ENCODE results near the gene RABGAP1L. TPM values are rescaled to one million over a fixed set of nuclear protein-coding genes. Genes with fewer than 3 reads are reported as not detected.
"Not testable (repeated sequence)": the region's sequence is repeated elsewhere in the genome, so short reads cannot be mapped to it uniquely, and the experiment has no call there.

Gene RABGAP1L
- total RNA-seq, 1 donor from 2014 or later, result 46.0 TPM

DNA sequence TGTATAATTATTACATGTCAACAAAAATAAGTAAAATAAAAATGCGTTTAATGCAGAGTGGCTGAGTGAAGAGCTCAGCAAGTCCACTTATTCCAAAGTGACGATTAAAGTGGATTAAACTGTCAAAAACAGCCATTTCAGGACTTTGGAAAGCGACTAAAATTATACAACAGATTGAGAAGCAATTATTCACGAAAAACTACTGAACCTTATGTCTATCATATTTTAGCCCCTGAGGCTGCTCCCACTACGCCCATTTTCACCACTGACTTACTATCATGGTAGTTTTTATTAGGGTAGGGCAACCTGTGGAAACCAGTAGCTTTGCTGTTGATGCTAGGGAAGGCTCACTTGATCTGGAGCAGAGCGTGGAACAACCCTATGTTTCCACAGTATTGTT is 174.1 kb downstream of the RABGAP1L start:
- Mint-ChIP-seq H3K36me3 (no peaks in the 10 kb centered on the region), H3K4me1 (no peaks in the 10 kb centered on the region), H3K4me3 (no peak overlapping the region), H3K27me3 (ENCODE audit: insufficient read depth, low read depth) (no peaks in the 10 kb centered on the region), H3K27ac (no peak overlapping the region), H3K9me3 (peaks cover 2% of the 10 kb centered on the region)
- no peaks in the 10 kb centered on the region for H3K27me3 ChIP-seq
- no peak for DNase-seq (ENCODE audit: low spot score)
- no peak overlapping the region for H3K4me3 ChIP-seq
- no peaks in the 10 kb centered on the region for H3F3A ChIP-seq (ENCODE audit: low read depth)
- H3K36me3 ChIP-seq, result no peaks in the 10 kb centered on the region
- TF ChIP-seq EZH2 (IDR thresholded peaks at IDR 0.05) (no peak), CTCF (IDR thresholded peaks at IDR 0.05) (no peak), EZH2phosphoT487 (IDR thresholded peaks at IDR 0.05) (no peak)
- H2AFZ ChIP-seq (replicated peaks), result no peak overlapping the region
- no peaks in the 10 kb centered on the region for H3K79me2 ChIP-seq (ENCODE audit: low read depth)
- H3K27ac ChIP-seq, result no peak overlapping the region
- H3K9ac ChIP-seq, result no peak overlapping the region
- no peaks in the 10 kb centered on the region for H3K9me3 ChIP-seq (ENCODE audit: low read depth)
- H4K20me1 ChIP-seq (ENCODE audit: low read depth), result no peaks in the 10 kb centered on the region
- H3K4me2 ChIP-seq, result no peak overlapping the region
- H3K4me1 ChIP-seq, result no peaks in the 10 kb centered on the region

DNA sequence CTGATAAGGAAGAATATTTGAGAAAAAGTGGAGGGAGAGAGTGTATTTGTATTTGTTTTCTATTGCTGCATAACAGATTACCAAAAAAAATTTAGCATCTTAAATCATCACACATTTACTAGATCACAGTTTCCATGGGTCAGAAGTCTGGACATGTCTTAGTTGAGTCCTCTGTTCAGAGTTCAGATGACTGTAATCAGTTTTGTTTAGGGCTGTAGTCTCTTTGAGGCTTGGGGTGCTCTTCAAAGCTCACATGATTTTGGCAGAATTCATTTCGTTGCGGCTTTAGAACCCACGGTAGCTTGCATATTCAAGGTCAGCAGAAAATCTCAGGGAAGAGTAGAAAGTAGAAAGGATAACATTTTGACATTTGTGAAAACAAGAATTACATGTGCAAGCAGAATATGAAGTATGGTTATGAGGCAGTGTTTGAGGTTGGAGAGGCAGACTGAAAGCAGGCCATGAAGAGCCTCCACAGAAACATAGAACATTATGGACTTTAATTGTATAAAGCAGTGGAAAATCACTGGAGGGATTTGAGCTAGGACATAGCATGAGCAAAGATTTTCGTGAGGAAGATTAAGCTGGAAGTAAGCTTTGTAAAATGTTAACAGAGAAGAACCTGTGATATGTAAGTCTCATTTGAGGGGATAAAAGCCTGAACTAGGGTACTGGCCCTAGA is 177.8 kb downstream of the RABGAP1L start:
- no peaks in the 10 kb centered on the region for H3K4me1 Mint-ChIP-seq
- no peak overlapping the region for H3K4me3 ChIP-seq
- H3K4me2 ChIP-seq, result no peak overlapping the region
- DNase-seq (ENCODE audit: low spot score), result no peak
- H3K27ac Mint-ChIP-seq, result no peak overlapping the region
- no peaks in the 10 kb centered on the region for H4K20me1 ChIP-seq (ENCODE audit: low read depth)
- no peak overlapping the region for H2AFZ ChIP-seq (replicated peaks)
- H3K4me1 ChIP-seq, result no peaks in the 10 kb centered on the region
- no peaks in the 10 kb centered on the region for H3K36me3 ChIP-seq
- no peaks in the 10 kb centered on the region for H3K9me3 Mint-ChIP-seq
- H3K9ac ChIP-seq, result no peak overlapping the region
- peaks cover 2% of the 10 kb centered on the region for H3K36me3 Mint-ChIP-seq
- H3K4me3 Mint-ChIP-seq, result no peak overlapping the region
- H3K27me3 Mint-ChIP-seq (ENCODE audit: insufficient read depth, low read depth), result no peaks in the 10 kb centered on the region
- no peak for TF ChIP-seq EZH2 (IDR thresholded peaks at IDR 0.05)
- TF ChIP-seq CTCF (IDR thresholded peaks at IDR 0.05), result no peak
- no peak for TF ChIP-seq EZH2phosphoT487 (IDR thresholded peaks at IDR 0.05)
- H3K27me3 ChIP-seq, result no peaks in the 10 kb centered on the region
- no peak overlapping the region for H3K27ac ChIP-seq
- no peaks in the 10 kb centered on the region for H3K9me3 ChIP-seq (ENCODE audit: low read depth)
- no peaks in the 10 kb centered on the region for H3K79me2 ChIP-seq (ENCODE audit: low read depth)
- no peaks in the 10 kb centered on the region for H3F3A ChIP-seq (ENCODE audit: low read depth)

DNA sequence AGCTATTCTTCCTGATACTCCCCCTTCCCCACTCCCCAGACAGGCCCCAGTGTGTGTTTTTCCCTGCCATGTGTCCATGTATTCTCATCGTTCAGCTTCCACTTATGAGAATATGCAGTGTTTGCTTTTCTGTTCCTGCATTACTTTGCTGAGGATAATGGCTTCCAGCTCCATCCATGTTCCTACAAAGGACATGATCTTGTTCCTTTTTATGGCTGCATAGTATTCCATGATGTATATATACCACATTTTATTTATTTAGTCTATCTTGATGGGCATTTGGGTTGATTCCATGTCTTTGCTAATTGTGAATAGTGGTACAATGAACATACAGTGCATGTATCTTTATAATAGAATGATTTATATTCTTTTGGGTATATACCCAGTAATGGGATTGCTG is 181.1 kb downstream of the RABGAP1L start:
- not testable (repeated sequence) for H3K4me3 ChIP-seq; H3K4me3 Mint-ChIP-seq; H3K27me3 ChIP-seq; H3K27ac ChIP-seq; H3K4me1 ChIP-seq; H3K79me2 ChIP-seq (ENCODE audit: low read depth); DNase-seq (ENCODE audit: low spot score); H3K36me3 ChIP-seq; H3K4me1 Mint-ChIP-seq; H3K27me3 Mint-ChIP-seq (ENCODE audit: insufficient read depth, low read depth); H3K27ac Mint-ChIP-seq; H3F3A ChIP-seq (ENCODE audit: low read depth); H3K4me2 ChIP-seq; H2AFZ ChIP-seq (replicated peaks); H4K20me1 ChIP-seq (ENCODE audit: low read depth); H3K36me3 Mint-ChIP-seq; H3K9me3 Mint-ChIP-seq; H3K9me3 ChIP-seq (ENCODE audit: low read depth); H3K9ac ChIP-seq

DNA sequence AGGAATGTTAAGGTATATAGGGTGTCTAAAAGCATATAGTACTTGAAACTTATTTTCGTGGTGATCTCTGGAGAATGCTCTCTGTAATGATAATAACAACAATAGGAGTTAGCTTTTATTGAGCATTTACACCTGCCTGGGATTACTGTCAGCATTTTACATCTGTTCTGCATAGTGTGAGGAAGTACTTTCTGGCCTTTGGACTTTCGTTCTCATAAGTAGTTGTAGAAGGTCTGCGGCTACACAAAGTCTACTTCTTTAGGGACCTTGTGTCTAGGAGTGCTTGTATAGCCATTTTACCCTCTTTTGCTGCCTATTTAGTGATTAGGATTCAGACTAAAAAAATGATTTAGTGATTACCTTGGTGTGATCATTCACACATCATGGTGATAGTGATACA is 184.8 kb downstream of the RABGAP1L start:
- no peaks in the 10 kb centered on the region for H3K27me3 ChIP-seq
- H3K27ac Mint-ChIP-seq, result no peak overlapping the region
- H3K27me3 Mint-ChIP-seq (ENCODE audit: insufficient read depth, low read depth), result no peaks in the 10 kb centered on the region
- H3F3A ChIP-seq (ENCODE audit: low read depth), result no peaks in the 10 kb centered on the region
- no peaks in the 10 kb centered on the region for H3K4me1 ChIP-seq
- no peaks in the 10 kb centered on the region for H3K79me2 ChIP-seq (ENCODE audit: low read depth)
- no peak for DNase-seq (ENCODE audit: low spot score)
- no peaks in the 10 kb centered on the region for H3K4me1 Mint-ChIP-seq
- H3K36me3 Mint-ChIP-seq, result peaks cover 2% of the 10 kb centered on the region
- no peak overlapping the region for H2AFZ ChIP-seq (replicated peaks)
- H3K4me2 ChIP-seq, result no peak overlapping the region
- no peak overlapping the region for H3K4me3 ChIP-seq
- H3K9me3 Mint-ChIP-seq, result peaks cover 5% of the 10 kb centered on the region
- no peaks in the 10 kb centered on the region for H3K9me3 ChIP-seq (ENCODE audit: low read depth)
- H4K20me1 ChIP-seq (ENCODE audit: low read depth), result no peaks in the 10 kb centered on the region
- TF ChIP-seq EZH2phosphoT487 (IDR thresholded peaks at IDR 0.05) (no peak), CTCF (IDR thresholded peaks at IDR 0.05) (no peak), EZH2 (IDR thresholded peaks at IDR 0.05) (no peak)
- no peak overlapping the region for H3K9ac ChIP-seq
- H3K27ac ChIP-seq, result no peak overlapping the region
- H3K36me3 ChIP-seq, result no peaks in the 10 kb centered on the region
- no peak overlapping the region for H3K4me3 Mint-ChIP-seq
